ENCODE measurements around the gene LAMB4. TPM values are rescaled to one million over a fixed set of nuclear protein-coding genes. Genes with fewer than 3 reads are reported as not detected.

The LAMB4 gene
- total RNA-seq, 4 donors from 2014 or later, result 0.15 to 8.1 (median 1.7) TPM

- DNase-seq, result no peak
- no peak overlapping the region for H3K27ac ChIP-seq
- no peak overlapping the region for H3K4me3 ChIP-seq (replicated peaks in 1 of 3)
- no peaks in the 10 kb centered on the region for H3K36me3 ChIP-seq
- H3K27me3 ChIP-seq, result no peaks in the 10 kb centered on the region
- intact Hi-C loops (cut with DNase I), result no loop called here
- WGBS, 2 donors, result 76 to 78% methylated on average over 7 of the region's 7 CpGs
- no peaks in the 10 kb centered on the region for H3K4me1 ChIP-seq
- no peak for TF ChIP-seq CTCF (IDR thresholded peaks at IDR 0.05)
- TF ChIP-seq POLR2A (IDR thresholded peaks at IDR 0.05), result no peak
- no peaks in the 10 kb centered on the region for H3K9me3 ChIP-seq
These were observed 37.3 kb upstream of the LAMB4 start for GRCh38 chr7:108167460-108167859.

GRCh38 chr7:108166687-108167086 is 36.5 kb upstream of the LAMB4 start:
- no peaks in the 10 kb centered on the region for H3K36me3 ChIP-seq
- WGBS, 2 donors, result 86 to 96% methylated on average over 5 of the region's 5 CpGs
- TF ChIP-seq CTCF (IDR thresholded peaks at IDR 0.05) (no peak), POLR2A (IDR thresholded peaks at IDR 0.05) (no peak)
- intact Hi-C loops (cut with DNase I), result no loop called here
- DNase-seq, result no peak
- no peaks in the 10 kb centered on the region for H3K27me3 ChIP-seq
- H3K4me3 ChIP-seq (replicated peaks in 1 of 3), result no peak overlapping the region
- H3K27ac ChIP-seq, result no peak overlapping the region
- H3K9me3 ChIP-seq, result no peaks in the 10 kb centered on the region
- H3K4me1 ChIP-seq, result no peaks in the 10 kb centered on the region

GRCh38 chr7:108165723-108166122 is 35.6 kb upstream of the LAMB4 start:
- Histone ChIP-seq H3K4me3 (replicated peaks in 1 of 3) (no peak overlapping the region), H3K27me3 (no peaks in the 10 kb centered on the region), H3K27ac (no peak overlapping the region), H3K4me1 (no peaks in the 10 kb centered on the region), H3K9me3 (no peaks in the 10 kb centered on the region), H3K36me3 (no peaks in the 10 kb centered on the region)
- no peak for DNase-seq
- intact Hi-C loops (cut with DNase I), result no loop called here
- 93 to 97% methylated on average over 2 of the region's 2 CpGs for WGBS, 2 donors
- TF ChIP-seq POLR2A (IDR thresholded peaks at IDR 0.05) (no peak), CTCF (IDR thresholded peaks at IDR 0.05) (no peak)

GRCh38 chr7:108164946-108165345 is 34.8 kb upstream of the LAMB4 start:
- Histone ChIP-seq H3K4me3 (replicated peaks in 1 of 3) (no peak overlapping the region), H3K27me3 (no peaks in the 10 kb centered on the region), H3K36me3 (no peaks in the 10 kb centered on the region), H3K27ac (no peak overlapping the region), H3K9me3 (no peaks in the 10 kb centered on the region), H3K4me1 (no peaks in the 10 kb centered on the region)
- no peak for DNase-seq
- TF ChIP-seq CTCF (IDR thresholded peaks at IDR 0.05) (no peak), POLR2A (IDR thresholded peaks at IDR 0.05) (no peak)
- intact Hi-C loops (cut with DNase I), result no loop called here
- 68 to 77% methylated on average over 4 to 6 of the region's 6 CpGs for WGBS, 2 donors

- Histone ChIP-seq H3K4me3 (replicated peaks in 1 of 3) (no peak overlapping the region), H3K27me3 (no peaks in the 10 kb centered on the region)
- TF ChIP-seq CTCF (IDR thresholded peaks at IDR 0.05), result no peak
These were observed 34.2 kb upstream of the LAMB4 start for GRCh38 chr7:108164342-108164741.

More at GRCh38 chr7:108164342-108164741, 34.2 kb upstream of the LAMB4 start:
- no peak for DNase-seq
- H3K27ac ChIP-seq, result no peak overlapping the region
- intact Hi-C loops (cut with DNase I), result no loop called here
- H3K36me3 ChIP-seq, result no peaks in the 10 kb centered on the region
- 71 to 80% methylated on average over 6 of the region's 6 CpGs for WGBS, 2 donors
- H3K9me3 ChIP-seq, result no peaks in the 10 kb centered on the region
- H3K4me1 ChIP-seq, result no peaks in the 10 kb centered on the region
